GM23338 (cell line): ENCODE measurements around the gene SBNO1. TPM values are rescaled to one million over a fixed set of nuclear protein-coding genes. Genes with fewer than 3 reads are reported as not detected.

Source experiments
- ATAC-seq: fragments of 200-7000 bp; cut with Tn5 transposase; 3 replicates; pipeline ENCODE4 v1.9.1; 2020
- DNase-seq: peaks from one replicate; pipeline ENCODE4 v3.0.0-alpha.2; 2015; ENCODE audit warnings: low spot score
- H2AFZ ChIP-seq: fragments of 200-600 bp; sonication (generic); 2 replicates; pipeline ENCODE4 v1.8.0; 2016; ENCODE audit warnings: antibody characterized with exemption, mild to moderate bottlenecking, moderate library complexity
- H3F3A ChIP-seq: fragments of 200-600 bp; sonication (generic); replicated peaks from 2 replicates; pipeline ENCODE4 v1.8.0; 2017; ENCODE audit warnings: antibody characterized with exemption, mixed run types, low read depth
- H3K27ac ChIP-seq: fragments of 200-600 bp; sonication (generic); 2 replicates; pipeline ENCODE4 v1.6.1; 2016; ENCODE audit warnings: low read depth
- H3K27me3 ChIP-seq: fragments of 200-600 bp; sonication (generic); 2 replicates; pipeline ENCODE4 v1.8.0; 2016; ENCODE audit warnings: mild to moderate bottlenecking, mixed run types, moderate library complexity; ENCODE audit not compliant: insufficient read depth
- H3K36me3 ChIP-seq: fragments of 200-600 bp; sonication (generic); 2 replicates; pipeline ENCODE4 v1.8.0; 2016; ENCODE audit warnings: mild to moderate bottlenecking; ENCODE audit not compliant: insufficient read depth
- H3K4me1 ChIP-seq: fragments of 200-600 bp; sonication (generic); 2 replicates; pipeline ENCODE4 v1.8.0; 2016; ENCODE audit warnings: mild to moderate bottlenecking, moderate library complexity; ENCODE audit not compliant: insufficient read depth
- H3K4me2 ChIP-seq: fragments of 200-600 bp; sonication (generic); 2 replicates; pipeline ENCODE4 v1.7.1; 2017; ENCODE audit warnings: mixed run types
- H3K4me3 ChIP-seq: fragments of 200-600 bp; sonication (generic); 2 replicates; pipeline ENCODE4 v1.6.1; 2016; ENCODE audit warnings: mixed run types
- H3K79me2 ChIP-seq: fragments of 200-600 bp; sonication (generic); replicated peaks from 2 replicates; pipeline ENCODE4 v1.8.0; 2017; ENCODE audit warnings: mild to moderate bottlenecking; ENCODE audit not compliant: insufficient read depth
- H3K9me2 ChIP-seq: fragments of 200-600 bp; sonication (generic); 2 replicates; pipeline ENCODE4 v1.8.0; 2017; ENCODE audit not compliant: insufficient read depth
- H4K20me1 ChIP-seq: fragments of 200-600 bp; sonication (generic); replicated peaks from 2 replicates; pipeline ENCODE4 v1.8.0; 2017; ENCODE audit warnings: mild to moderate bottlenecking; ENCODE audit not compliant: insufficient read depth
- H3K27ac Mint-ChIP-seq: 2 replicates; pipeline ENCODE4 v1.8.0; 2020; ENCODE audit warnings: inconsistent platforms, mild to moderate bottlenecking, moderate library complexity, mixed read lengths
- H3K27me3 Mint-ChIP-seq: 3 replicates; pipeline ENCODE4 v1.8.0; 2022; ENCODE audit warnings: low read depth, mild to moderate bottlenecking, moderate library complexity, mixed read lengths, inconsistent platforms; ENCODE audit not compliant: insufficient read depth, poor library complexity
- H3K36me3 Mint-ChIP-seq: 3 replicates; pipeline ENCODE4 v1.8.0; 2021; ENCODE audit warnings: low read depth, mild to moderate bottlenecking, inconsistent platforms, moderate library complexity, mixed read lengths
- H3K4me1 Mint-ChIP-seq: 3 replicates; pipeline ENCODE4 v1.8.0; 2020; ENCODE audit warnings: mild to moderate bottlenecking, inconsistent platforms, mixed read lengths
- H3K4me3 Mint-ChIP-seq: 3 replicates; pipeline ENCODE4 v1.8.0; 2021; ENCODE audit warnings: moderate library complexity, mild to moderate bottlenecking, inconsistent platforms, mixed read lengths
- H3K9me3 Mint-ChIP-seq: 3 replicates; pipeline ENCODE4 v1.8.0; 2020; ENCODE audit warnings: moderate library complexity, mild to moderate bottlenecking, inconsistent platforms, mixed read lengths
- CREB1 ChIP-seq: fragments of 250-450 bp; sonication (Bioruptor Pico); IDR thresholded peaks from 2 replicates; pipeline ENCODE4 v1.5.0; 2020; ENCODE audit warnings: low read depth, mild to moderate bottlenecking, moderate library complexity
- EZH2phosphoT487 ChIP-seq: fragments of 200-600 bp; sonication (generic); IDR thresholded peaks from one replicate; pipeline ENCODE4 v1.8.1; 2018; ENCODE audit warnings: antibody characterized with exemption; ENCODE audit not compliant: unreplicated experiment
- NANOG ChIP-seq: IDR thresholded peaks from 2 replicates; pipeline ENCODE4 v1.6.1; 2016; ENCODE audit warnings: antibody characterized with exemption, borderline replicate concordance
- POLR2AphosphoS5 ChIP-seq: IDR thresholded peaks from 2 replicates; pipeline ENCODE4 v1.6.1; 2016; ENCODE audit warnings: antibody characterized with exemption, low read depth
- ZNF114 ChIP-seq: fragments of 250-450 bp; sonication (Bioruptor Pico); IDR thresholded peaks from 2 replicates; pipeline ENCODE4 v1.5.0; 2020; ENCODE audit warnings: mild to moderate bottlenecking, moderate library complexity
- polyA plus RNA-seq: library from polyadenylated mRNA; unstranded; fragments of >200 nt; fragmentation: Nextera tagmentation; extraction: Ambion mirVana; gene quantifications from 2 replicates; pipeline ENCODE4 v1.2.1, GENCODE V29; 2016
- total RNA-seq: library from RNA; depleted of rRNA; stranded (reverse); fragments of >200 nt; shearing (Covaris generic); gene quantifications from 2 replicates; pipeline ENCODE4 v1.2.3, GENCODE V29; 2014
- TF ChIP-seq, protein P1 (sequence below): fragments of 250-450 bp; sonication (Bioruptor Pico); IDR thresholded peaks from 2 replicates; pipeline ENCODE4 v1.5.0; 2020; ENCODE audit warnings: mild to moderate bottlenecking, moderate library complexity
- TF ChIP-seq, protein P2 (sequence below), 2 experiments: fragments of 200-600 bp in 1 of 2; sonication (generic) in 1 of 2; conservative IDR thresholded peaks; 2 replicates each; pipeline versions ENCODE4 v1.5.1 to v1.6.1; 2016 to 2017; ENCODE audit warnings: antibody characterized with exemption in 2 of 2, low read depth in 2 of 2, mild to moderate bottlenecking in 2 of 2, moderate library complexity in 1 of 2
- TF ChIP-seq, protein P3 (sequence below): IDR thresholded peaks from one replicate; pipeline ENCODE4 v1.6.1; 2018; ENCODE audit warnings: antibody characterized with exemption; ENCODE audit not compliant: unreplicated experiment

The SBNO1 gene
- total and polyA plus RNA-seq, 2 experiments from 2014 or later, result 34.9 to 49.5 TPM

DNA sequence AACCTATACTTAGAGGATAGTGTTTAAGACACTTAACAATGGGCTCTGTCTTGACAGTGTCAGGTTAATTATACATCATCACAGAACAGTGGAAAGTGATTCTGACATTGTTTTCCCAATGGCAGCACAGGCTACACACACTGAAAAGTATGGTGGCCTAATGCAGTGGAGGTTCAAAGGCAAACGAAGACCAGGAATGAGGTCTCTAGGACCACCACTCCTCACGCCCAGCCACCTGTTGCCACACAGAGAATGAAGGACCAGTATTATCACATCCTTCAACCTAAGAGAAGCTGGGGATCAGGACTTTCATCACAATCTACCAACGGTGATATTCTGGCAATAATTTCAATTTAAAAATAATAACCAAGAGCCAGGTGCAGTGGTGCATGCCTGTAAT, 58.4 kb downstream of the SBNO1 start:
- peaks cover 94% of the 10 kb centered on the region for H3K36me3 Mint-ChIP-seq
- Histone ChIP-seq H3K27ac (no peak overlapping the region), H3K27me3 (no peaks in the 10 kb centered on the region)

More for the DNA sequence above, 58.4 kb downstream of the SBNO1 start:
- Histone ChIP-seq H3K4me1 (no peaks in the 10 kb centered on the region), H3K4me2 (no peak overlapping the region), H3K36me3 (peaks cover 87% of the 10 kb centered on the region), H3K9me2 (no peaks in the 10 kb centered on the region), H3K79me2 (peaks cover 3% of the 10 kb centered on the region), H3F3A (0 out of 2 replicates have a peak, but pooled peaks cover 13% of the 10 kb centered on the region), H2AFZ (no peak overlapping the region), H4K20me1 (peaks cover 6% of the 10 kb centered on the region; the same call in 1 of the 2 replicates), H3K4me3 (no peak overlapping the region)
- Mint-ChIP-seq H3K27me3 (peaks cover 3% of the 10 kb centered on the region), H3K9me3 (no peaks in the 10 kb centered on the region), H3K4me3 (no peak overlapping the region), H3K27ac (no peak overlapping the region), H3K4me1 (no peaks in the 10 kb centered on the region)
- TF ChIP-seq NANOG, result no peak
- TF ChIP-seq POLR2AphosphoS5, result no peak
- TF ChIP-seq, protein P1, sequence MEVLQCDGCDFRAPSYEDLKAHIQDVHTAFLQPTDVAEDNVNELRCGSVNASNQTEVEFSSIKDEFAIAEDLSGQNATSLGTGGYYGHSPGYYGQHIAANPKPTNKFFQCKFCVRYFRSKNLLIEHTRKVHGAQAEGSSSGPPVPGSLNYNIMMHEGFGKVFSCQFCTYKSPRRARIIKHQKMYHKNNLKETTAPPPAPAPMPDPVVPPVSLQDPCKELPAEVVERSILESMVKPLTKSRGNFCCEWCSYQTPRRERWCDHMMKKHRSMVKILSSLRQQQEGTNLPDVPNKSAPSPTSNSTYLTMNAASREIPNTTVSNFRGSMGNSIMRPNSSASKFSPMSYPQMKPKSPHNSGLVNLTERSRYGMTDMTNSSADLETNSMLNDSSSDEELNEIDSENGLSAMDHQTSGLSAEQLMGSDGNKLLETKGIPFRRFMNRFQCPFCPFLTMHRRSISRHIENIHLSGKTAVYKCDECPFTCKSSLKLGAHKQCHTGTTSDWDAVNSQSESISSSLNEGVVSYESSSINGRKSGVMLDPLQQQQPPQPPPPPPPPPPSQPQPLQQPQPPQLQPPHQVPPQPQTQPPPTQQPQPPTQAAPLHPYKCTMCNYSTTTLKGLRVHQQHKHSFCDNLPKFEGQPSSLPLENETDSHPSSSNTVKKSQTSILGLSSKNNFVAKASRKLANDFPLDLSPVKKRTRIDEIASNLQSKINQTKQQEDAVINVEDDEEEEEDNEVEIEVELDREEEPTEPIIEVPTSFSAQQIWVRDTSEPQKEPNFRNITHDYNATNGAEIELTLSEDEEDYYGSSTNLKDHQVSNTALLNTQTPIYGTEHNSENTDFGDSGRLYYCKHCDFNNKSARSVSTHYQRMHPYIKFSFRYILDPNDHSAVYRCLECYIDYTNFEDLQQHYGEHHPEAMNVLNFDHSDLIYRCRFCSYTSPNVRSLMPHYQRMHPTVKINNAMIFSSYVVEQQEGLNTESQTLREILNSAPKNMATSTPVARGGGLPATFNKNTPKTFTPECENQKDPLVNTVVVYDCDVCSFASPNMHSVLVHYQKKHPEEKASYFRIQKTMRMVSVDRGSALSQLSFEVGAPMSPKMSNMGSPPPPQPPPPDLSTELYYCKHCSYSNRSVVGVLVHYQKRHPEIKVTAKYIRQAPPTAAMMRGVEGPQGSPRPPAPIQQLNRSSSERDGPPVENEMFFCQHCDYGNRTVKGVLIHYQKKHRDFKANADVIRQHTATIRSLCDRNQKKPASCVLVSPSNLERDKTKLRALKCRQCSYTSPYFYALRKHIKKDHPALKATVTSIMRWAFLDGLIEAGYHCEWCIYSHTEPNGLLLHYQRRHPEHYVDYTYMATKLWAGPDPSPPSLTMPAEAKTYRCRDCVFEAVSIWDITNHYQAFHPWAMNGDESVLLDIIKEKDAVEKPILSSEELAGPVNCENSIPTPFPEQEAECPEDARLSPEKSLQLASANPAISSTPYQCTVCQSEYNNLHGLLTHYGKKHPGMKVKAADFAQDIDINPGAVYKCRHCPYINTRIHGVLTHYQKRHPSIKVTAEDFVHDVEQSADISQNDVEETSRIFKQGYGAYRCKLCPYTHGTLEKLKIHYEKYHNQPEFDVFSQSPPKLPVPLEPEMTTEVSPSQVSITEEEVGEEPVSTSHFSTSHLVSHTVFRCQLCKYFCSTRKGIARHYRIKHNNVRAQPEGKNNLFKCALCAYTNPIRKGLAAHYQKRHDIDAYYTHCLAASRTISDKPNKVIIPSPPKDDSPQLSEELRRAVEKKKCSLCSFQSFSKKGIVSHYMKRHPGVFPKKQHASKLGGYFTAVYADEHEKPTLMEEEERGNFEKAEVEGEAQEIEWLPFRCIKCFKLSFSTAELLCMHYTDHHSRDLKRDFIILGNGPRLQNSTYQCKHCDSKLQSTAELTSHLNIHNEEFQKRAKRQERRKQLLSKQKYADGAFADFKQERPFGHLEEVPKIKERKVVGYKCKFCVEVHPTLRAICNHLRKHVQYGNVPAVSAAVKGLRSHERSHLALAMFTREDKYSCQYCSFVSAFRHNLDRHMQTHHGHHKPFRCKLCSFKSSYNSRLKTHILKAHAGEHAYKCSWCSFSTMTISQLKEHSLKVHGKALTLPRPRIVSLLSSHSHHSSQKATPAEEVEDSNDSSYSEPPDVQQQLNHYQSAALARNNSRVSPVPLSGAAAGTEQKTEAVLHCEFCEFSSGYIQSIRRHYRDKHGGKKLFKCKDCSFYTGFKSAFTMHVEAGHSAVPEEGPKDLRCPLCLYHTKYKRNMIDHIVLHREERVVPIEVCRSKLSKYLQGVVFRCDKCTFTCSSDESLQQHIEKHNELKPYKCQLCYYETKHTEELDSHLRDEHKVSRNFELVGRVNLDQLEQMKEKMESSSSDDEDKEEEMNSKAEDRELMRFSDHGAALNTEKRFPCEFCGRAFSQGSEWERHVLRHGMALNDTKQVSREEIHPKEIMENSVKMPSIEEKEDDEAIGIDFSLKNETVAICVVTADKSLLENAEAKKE (CRISPR knock-in tag), result no peak
- no peak for TF ChIP-seq EZH2phosphoT487
- TF ChIP-seq, protein P2, sequence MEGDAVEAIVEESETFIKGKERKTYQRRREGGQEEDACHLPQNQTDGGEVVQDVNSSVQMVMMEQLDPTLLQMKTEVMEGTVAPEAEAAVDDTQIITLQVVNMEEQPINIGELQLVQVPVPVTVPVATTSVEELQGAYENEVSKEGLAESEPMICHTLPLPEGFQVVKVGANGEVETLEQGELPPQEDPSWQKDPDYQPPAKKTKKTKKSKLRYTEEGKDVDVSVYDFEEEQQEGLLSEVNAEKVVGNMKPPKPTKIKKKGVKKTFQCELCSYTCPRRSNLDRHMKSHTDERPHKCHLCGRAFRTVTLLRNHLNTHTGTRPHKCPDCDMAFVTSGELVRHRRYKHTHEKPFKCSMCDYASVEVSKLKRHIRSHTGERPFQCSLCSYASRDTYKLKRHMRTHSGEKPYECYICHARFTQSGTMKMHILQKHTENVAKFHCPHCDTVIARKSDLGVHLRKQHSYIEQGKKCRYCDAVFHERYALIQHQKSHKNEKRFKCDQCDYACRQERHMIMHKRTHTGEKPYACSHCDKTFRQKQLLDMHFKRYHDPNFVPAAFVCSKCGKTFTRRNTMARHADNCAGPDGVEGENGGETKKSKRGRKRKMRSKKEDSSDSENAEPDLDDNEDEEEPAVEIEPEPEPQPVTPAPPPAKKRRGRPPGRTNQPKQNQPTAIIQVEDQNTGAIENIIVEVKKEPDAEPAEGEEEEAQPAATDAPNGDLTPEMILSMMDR (conservative IDR thresholded peaks at IDR 0.05; ENCODE audit: low read depth in 2 of 2), result no peak
- TF ChIP-seq, protein P3, sequence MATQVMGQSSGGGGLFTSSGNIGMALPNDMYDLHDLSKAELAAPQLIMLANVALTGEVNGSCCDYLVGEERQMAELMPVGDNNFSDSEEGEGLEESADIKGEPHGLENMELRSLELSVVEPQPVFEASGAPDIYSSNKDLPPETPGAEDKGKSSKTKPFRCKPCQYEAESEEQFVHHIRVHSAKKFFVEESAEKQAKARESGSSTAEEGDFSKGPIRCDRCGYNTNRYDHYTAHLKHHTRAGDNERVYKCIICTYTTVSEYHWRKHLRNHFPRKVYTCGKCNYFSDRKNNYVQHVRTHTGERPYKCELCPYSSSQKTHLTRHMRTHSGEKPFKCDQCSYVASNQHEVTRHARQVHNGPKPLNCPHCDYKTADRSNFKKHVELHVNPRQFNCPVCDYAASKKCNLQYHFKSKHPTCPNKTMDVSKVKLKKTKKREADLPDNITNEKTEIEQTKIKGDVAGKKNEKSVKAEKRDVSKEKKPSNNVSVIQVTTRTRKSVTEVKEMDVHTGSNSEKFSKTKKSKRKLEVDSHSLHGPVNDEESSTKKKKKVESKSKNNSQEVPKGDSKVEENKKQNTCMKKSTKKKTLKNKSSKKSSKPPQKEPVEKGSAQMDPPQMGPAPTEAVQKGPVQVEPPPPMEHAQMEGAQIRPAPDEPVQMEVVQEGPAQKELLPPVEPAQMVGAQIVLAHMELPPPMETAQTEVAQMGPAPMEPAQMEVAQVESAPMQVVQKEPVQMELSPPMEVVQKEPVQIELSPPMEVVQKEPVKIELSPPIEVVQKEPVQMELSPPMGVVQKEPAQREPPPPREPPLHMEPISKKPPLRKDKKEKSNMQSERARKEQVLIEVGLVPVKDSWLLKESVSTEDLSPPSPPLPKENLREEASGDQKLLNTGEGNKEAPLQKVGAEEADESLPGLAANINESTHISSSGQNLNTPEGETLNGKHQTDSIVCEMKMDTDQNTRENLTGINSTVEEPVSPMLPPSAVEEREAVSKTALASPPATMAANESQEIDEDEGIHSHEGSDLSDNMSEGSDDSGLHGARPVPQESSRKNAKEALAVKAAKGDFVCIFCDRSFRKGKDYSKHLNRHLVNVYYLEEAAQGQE, result no peak
- no peak for TF ChIP-seq CREB1 (CRISPR knock-in tag)
- TF ChIP-seq ZNF114, result no peak
- DNase-seq (no peak), ATAC-seq (no peak)
